ENCODE results near the gene DYRK1B. TPM values are rescaled to one million over a fixed set of nuclear protein-coding genes. Genes with fewer than 3 reads are reported as not detected.

DYRK1B gene
- total and polyA plus RNA-seq, 2 donors from 2014 or later: 18.9 to 28.9 TPM

DNA sequence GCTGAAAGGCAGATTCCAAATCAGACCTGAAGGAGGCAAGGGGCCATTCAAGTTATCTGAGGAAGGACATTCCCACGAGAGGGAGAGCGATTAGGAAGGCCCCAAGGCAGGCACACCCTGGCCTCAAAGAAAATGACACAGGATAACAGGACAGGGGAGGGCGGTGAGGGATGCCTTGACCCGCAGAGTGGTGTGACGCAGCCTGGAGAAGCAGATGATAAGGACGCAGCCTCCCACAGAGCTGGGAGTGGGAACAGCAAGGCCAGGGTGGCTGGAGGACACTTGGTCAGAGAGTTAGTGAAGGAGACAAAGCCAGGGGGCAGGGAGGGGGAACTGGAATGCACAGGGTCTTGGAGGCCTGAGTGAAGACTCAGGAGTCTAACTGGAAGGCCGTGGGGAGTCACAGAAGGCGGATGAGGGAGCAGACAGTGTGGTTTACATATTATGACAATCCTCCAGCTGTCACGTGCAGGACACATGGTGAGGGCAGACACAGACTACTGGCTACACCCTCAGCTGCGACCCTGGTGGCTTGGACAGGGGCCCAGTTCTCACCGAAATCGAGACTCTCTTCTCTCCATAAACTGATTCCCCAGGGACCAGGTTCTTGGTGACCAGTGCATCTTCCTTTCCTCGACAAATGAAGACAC lies 5.8 kb upstream of the DYRK1B start:
- H3K9me3 ChIP-seq (ENCODE audit: control insufficient read depth in 2 of 3, insufficient read depth in 1 of 3, low read length in 3 of 3): no peaks in the 10 kb centered on the region
- no peak for DNase-seq
- intact Hi-C loops (cut with DNase I): no loop called here
- no peak for FAIRE-seq
- no peak overlapping the region for H3K4me3 ChIP-seq (ENCODE audit: low read length in 3 of 3)
- no peak for TF ChIP-seq CTCF (IDR thresholded peaks at IDR 0.05; ENCODE audit: borderline replicate concordance, extremely low read depth, insufficient read depth)
- H3K27me3 ChIP-seq (ENCODE audit: control insufficient read depth, insufficient read depth, low read length): no peaks in the 10 kb centered on the region
- H3K36me3 ChIP-seq (ENCODE audit: control insufficient read depth in 2 of 3, insufficient read depth in 3 of 3, low read length in 3 of 3): peaks cover 7 to 29% (median 19%) of the 10 kb centered on the region in 3 donors
- no peak overlapping the region for H3K27ac ChIP-seq (ENCODE audit: low read depth in 2 of 2, low read length in 2 of 2)
- no peak overlapping the region for H3K9ac ChIP-seq (ENCODE audit: low read length in 3 of 3)
- peaks cover 0 to 6% (median 0%) of the 10 kb centered on the region in 3 donors for H3K4me1 ChIP-seq (ENCODE audit: control insufficient read depth in 2 of 3, insufficient read depth in 2 of 3, low read depth in 1 of 3, low read length in 3 of 3)

- Histone ChIP-seq H3K9ac (ENCODE audit: low read length in 3 of 3) (no peak overlapping the region), H3K27me3 (ENCODE audit: control insufficient read depth, insufficient read depth, low read length) (no peaks in the 10 kb centered on the region), H3K36me3 (ENCODE audit: control insufficient read depth in 2 of 3, insufficient read depth in 3 of 3, low read length in 3 of 3) (peaks cover 9 to 33% (median 19%) of the 10 kb centered on the region in 3 donors), H3K4me3 (ENCODE audit: low read length in 3 of 3) (no peak overlapping the region), H3K27ac (ENCODE audit: low read depth in 2 of 2, low read length in 2 of 2) (no peak overlapping the region), H3K4me1 (ENCODE audit: control insufficient read depth in 2 of 3, insufficient read depth in 2 of 3, low read depth in 1 of 3, low read length in 3 of 3) (peaks cover 0 to 7% (median 0%) of the 10 kb centered on the region in 3 donors), H3K9me3 (ENCODE audit: control insufficient read depth in 2 of 3, insufficient read depth in 1 of 3, low read length in 3 of 3) (no peaks in the 10 kb centered on the region)
- intact Hi-C loops (cut with DNase I): no loop called here
- no peak for TF ChIP-seq CTCF (IDR thresholded peaks at IDR 0.05; ENCODE audit: borderline replicate concordance, extremely low read depth, insufficient read depth)
- FAIRE-seq (no peak), DNase-seq (no peak)
Measured at GRCh38 chr19:39838569-39838968, 4.6 kb upstream of the DYRK1B start.

DNA sequence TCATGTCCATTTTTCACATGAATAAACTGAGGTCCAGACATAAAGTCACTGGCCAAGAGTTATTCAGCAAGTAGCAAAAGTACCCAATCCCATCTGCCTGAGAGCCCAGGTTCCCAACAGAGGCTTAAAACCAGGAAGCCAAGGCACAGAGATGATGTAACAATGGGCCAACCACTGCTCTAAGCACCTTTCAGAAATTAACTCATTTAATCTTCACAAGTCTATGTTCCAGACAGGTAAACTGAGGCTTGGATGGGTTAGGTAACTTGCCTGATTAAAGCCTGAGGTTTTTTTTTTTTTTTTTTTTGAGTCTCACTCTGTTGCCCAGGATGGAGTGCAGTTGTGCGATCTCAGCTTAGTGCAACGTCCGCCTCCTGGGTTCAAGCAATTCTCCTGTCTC lies 4.0 kb upstream of the DYRK1B start:
- FAIRE-seq (no peak), DNase-seq (no peak)
- no peak for TF ChIP-seq CTCF (IDR thresholded peaks at IDR 0.05; ENCODE audit: borderline replicate concordance, extremely low read depth, insufficient read depth)
- intact Hi-C loops (cut with DNase I): no loop called here
- no peak overlapping the region for H3K9ac ChIP-seq (ENCODE audit: low read length in 3 of 3)
- peaks cover 9 to 33% (median 19%) of the 10 kb centered on the region in 3 donors for H3K36me3 ChIP-seq (ENCODE audit: control insufficient read depth in 2 of 3, insufficient read depth in 3 of 3, low read length in 3 of 3)
- no peaks in the 10 kb centered on the region for H3K9me3 ChIP-seq (ENCODE audit: control insufficient read depth in 2 of 3, insufficient read depth in 1 of 3, low read length in 3 of 3)
- no peak overlapping the region for H3K4me3 ChIP-seq (ENCODE audit: low read length in 3 of 3)
- H3K4me1 ChIP-seq (ENCODE audit: control insufficient read depth in 2 of 3, insufficient read depth in 2 of 3, low read depth in 1 of 3, low read length in 3 of 3): peaks cover 0 to 8% (median 0%) of the 10 kb centered on the region in 3 donors
- no peak overlapping the region for H3K27ac ChIP-seq (ENCODE audit: low read depth in 2 of 2, low read length in 2 of 2)
- H3K27me3 ChIP-seq (ENCODE audit: control insufficient read depth, insufficient read depth, low read length): no peaks in the 10 kb centered on the region
